Duodenal mucosa (tissue), 2 donors: ENCODE results near the gene CCDC97.
"Not testable (repeated sequence)": the region's sequence is repeated elsewhere in the genome, so short reads cannot be mapped to it uniquely, and the experiment has no call there.

Source experiments
- H3K27ac ChIP-seq: one replicate; pipeline ENCODE4 v1.7.0; 2013; ENCODE audit warnings: low read depth, low read length
- H3K27me3 ChIP-seq, 2 donors: one replicate each; pipeline ENCODE4 v1.7.0; 2013; ENCODE audit warnings: low read length in 2 of 2, control low read depth in 1 of 2; ENCODE audit not compliant: insufficient read depth in 2 of 2, control insufficient read depth in 1 of 2
- H3K36me3 ChIP-seq, 2 donors: one replicate each; pipeline ENCODE4 v1.7.0; 2013; ENCODE audit warnings: low read length in 2 of 2, control low read depth in 1 of 2; ENCODE audit not compliant: insufficient read depth in 2 of 2, control insufficient read depth in 1 of 2
- H3K4me1 ChIP-seq, 2 donors: one replicate each; pipeline ENCODE4 v1.7.0; 2013; ENCODE audit warnings: low read length in 2 of 2, control low read depth in 1 of 2; ENCODE audit not compliant: insufficient read depth in 2 of 2, control insufficient read depth in 1 of 2
- H3K4me3 ChIP-seq, 2 donors: one replicate each; pipeline ENCODE4 v1.7.0; 2013; ENCODE audit warnings: low read length in 2 of 2, low read depth in 1 of 2
- H3K9ac ChIP-seq, 2 donors: one replicate each; pipeline ENCODE4 v1.7.0; 2013; ENCODE audit warnings: low read length in 2 of 2, low read depth in 1 of 2
- H3K9me3 ChIP-seq, 2 donors: one replicate each; pipeline ENCODE4 v1.7.0; 2013; ENCODE audit warnings: low read length in 2 of 2, control low read depth in 1 of 2; ENCODE audit not compliant: control insufficient read depth in 1 of 2

CCDC97 gene

DNA sequence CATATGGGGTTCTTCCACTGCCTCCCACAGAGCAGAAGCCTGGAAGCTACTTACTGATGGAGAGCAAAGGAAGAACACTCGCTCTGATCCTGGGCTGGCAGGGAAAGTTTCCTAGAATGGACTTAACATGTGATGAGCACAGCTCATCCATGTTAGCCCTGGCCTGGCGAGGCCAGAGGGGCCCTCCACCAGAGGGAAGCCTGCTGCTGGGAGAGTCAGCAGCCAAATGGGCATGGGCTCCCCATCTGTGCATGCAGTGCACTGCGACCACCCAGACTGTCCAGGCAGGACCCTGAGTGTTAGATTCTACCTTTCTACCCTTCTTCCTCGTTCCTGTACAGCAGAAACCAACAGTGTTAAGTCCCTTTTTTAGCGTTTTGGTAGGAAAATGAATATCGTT lies 36.9 kb upstream of the CCDC97 start:
- Histone ChIP-seq H3K4me3 (no peak overlapping the region), H3K4me1 (no peaks in the 10 kb centered on the region), H3K27me3 (no peaks in the 10 kb centered on the region), H3K36me3 (peaks cover 64 to 96% of the 10 kb centered on the region in 2 donors), H3K9me3 (no peaks in the 10 kb centered on the region), H3K27ac (no peak overlapping the region), H3K9ac (no peak overlapping the region)

DNA sequence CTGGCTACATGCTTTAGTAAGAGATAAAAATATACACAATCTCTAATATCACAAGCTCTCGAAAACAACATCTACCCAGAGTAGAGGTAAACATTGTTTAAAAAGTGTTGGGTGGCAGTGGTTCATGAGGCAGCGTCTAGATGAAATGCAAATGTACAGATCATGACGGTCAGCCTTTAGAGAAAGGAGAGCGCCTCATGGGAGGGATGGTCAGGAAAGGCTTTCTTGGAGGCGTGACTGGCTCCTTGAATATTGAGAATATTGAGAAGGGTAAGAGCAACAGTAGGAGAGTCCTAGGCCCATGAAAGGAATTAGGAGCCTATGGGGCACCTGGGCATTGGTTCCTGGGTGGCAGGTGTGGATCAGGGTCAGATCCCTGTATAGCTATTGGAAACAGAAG lies 35.2 kb upstream of the CCDC97 start:
- no peak overlapping the region for H3K9ac ChIP-seq
- no peaks in the 10 kb centered on the region for H3K9me3 ChIP-seq
- H3K27me3 ChIP-seq = no peaks in the 10 kb centered on the region
- no peak overlapping the region for H3K27ac ChIP-seq
- no peak overlapping the region for H3K4me3 ChIP-seq
- H3K4me1 ChIP-seq = no peaks in the 10 kb centered on the region
- H3K36me3 ChIP-seq = peaks cover 64 to 95% of the 10 kb centered on the region in 2 donors

DNA sequence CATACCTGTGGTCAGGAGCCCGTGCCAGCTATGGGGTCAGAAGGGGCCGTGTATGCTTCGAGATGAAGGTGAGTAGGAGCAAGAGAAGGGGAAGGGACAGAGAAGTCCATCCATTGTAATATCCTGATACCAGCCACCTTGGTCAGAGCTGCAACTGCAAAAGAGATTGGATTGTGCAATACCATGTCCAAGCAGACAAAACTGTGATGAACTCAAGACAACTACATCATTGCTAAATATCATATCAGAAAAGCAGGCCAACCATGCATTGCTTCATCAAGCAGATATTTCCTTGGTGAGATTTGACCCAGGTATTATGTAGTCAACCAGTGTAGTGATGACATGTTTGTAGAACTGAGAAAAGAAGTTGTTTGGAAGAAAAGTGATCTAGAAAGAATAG lies 33.7 kb upstream of the CCDC97 start:
- H3K36me3 ChIP-seq = peaks cover 71 to 98% of the 10 kb centered on the region in 2 donors
- no peaks in the 10 kb centered on the region for H3K27me3 ChIP-seq
- H3K9ac ChIP-seq = no peak overlapping the region
- H3K4me1 ChIP-seq = no peaks in the 10 kb centered on the region
- no peak overlapping the region for H3K27ac ChIP-seq
- H3K9me3 ChIP-seq = no peaks in the 10 kb centered on the region
- no peak overlapping the region for H3K4me3 ChIP-seq

DNA sequence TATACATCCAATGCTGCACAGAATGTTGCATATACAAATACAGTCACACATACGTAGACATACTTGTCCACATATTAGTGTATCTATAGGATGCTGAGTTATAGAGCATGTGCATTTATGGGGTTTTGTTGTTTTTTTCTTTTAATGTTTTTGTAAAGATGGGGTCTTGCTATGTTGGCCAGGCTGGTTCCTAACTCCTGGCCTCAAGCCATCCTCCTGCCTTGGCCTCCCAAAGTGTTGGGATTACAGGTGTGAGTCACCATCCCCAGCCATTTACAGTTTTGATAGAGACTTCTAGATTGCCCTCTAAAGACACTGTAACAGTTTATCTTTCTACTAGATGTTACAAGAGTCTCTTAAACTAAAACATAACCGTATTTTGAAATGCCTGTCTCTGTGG lies 31.5 kb upstream of the CCDC97 start:
- Histone ChIP-seq H3K4me1 (no peaks in the 10 kb centered on the region), H3K27ac (no peak overlapping the region), H3K9ac (no peak overlapping the region), H3K4me3 (no peak overlapping the region), H3K27me3 (no peaks in the 10 kb centered on the region), H3K36me3 (peaks cover 56 to 92% of the 10 kb centered on the region in 2 donors), H3K9me3 (no peaks in the 10 kb centered on the region)

DNA sequence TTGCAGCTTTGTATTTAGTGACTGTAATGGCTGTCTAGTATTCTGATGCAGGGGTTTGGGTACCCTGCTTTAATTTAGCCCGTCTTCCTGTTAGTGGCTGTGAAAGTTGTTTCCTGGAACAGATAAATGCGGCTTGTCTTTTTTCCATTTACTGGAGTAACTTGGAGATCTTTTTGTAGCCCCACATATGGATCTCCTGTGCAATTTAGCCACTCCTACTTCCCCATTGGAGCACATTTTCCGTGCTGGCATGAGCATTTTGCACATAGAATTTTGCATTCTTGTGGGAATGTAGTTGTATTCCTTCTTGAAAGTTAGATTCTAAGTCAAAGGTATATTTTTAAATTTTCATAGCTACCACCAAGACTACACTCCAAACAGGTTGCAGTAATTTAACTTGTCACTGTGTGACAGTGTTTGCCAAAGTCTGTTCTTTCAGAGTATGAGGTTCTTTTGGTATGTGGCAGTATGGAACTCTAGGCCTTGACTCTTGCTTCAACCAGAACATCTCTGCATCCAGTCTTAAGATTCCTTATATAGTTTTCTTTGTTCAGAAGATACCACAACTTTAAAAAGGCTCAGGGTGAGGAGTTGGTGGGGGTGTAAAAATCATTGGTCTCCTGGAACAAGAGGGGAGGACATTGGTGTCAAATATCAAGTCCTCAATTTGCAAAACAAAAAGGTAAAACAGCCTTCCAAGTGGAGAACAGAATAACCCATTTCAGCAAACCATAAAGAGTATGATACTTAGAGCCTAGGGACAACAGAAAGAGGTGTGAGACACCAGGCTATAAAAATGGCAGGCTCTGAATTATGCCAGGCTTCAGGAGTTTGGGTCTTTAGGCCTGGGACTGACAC lies 21.1 kb upstream of the CCDC97 start:
- Histone ChIP-seq H3K9me3 (no peaks in the 10 kb centered on the region), H3K27ac (no peak overlapping the region), H3K4me1 (no peaks in the 10 kb centered on the region), H3K4me3 (no peak overlapping the region), H3K27me3 (no peaks in the 10 kb centered on the region), H3K9ac (no peak overlapping the region), H3K36me3 (peaks cover 48 to 92% of the 10 kb centered on the region in 2 donors)

DNA sequence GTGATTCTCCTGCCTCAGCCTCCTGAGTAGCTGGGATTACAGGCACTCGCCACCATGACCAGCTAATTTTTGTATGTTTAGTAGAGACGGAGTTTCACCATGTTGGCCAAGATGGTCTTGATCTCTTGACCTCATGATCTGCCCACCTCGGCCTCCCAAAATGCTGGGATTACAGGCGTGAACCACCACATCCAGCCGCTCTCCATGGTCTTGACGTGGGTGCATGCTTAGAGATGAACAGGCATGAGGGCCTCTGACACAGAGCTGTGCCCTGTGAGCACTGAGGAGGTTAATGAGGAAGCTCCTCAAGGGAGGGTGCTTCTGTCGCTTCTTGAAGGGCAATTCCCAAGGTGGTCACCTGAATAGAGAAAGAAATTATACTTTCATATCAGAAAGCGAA lies 20.2 kb upstream of the CCDC97 start:
- H3K9me3 ChIP-seq, H3K9ac ChIP-seq, H3K4me1 ChIP-seq, H3K27ac ChIP-seq, H3K27me3 ChIP-seq, H3K4me3 ChIP-seq: not testable (repeated sequence)
- H3K36me3 ChIP-seq = peaks cover 55 to 93% of the 10 kb centered on the region in 2 donors

DNA sequence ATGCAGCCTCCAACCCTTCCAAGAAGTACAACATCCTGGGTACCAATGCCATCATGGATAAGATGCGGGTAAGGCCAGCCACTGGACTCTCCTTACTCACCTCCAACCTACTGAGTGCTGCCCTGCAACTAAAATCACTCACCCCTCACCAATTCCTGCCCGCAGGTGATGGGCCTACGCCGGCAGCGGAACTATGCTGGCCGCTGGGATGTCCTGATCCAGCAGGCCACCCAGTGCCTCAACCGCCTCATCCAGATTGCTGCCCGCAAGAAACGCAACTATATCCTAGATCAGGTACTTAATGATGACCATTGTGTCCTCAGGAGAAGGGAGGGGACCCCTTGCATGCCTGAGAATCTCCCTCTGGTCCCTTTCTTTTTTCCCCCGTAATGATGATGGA lies 15.6 kb upstream of the CCDC97 start:
- peaks cover 43 to 44% of the 10 kb centered on the region in 2 donors for H3K4me1 ChIP-seq
- no peak overlapping the region for H3K27ac ChIP-seq
- H3K9me3 ChIP-seq = no peaks in the 10 kb centered on the region
- H3K36me3 ChIP-seq = peaks cover 73 to 89% of the 10 kb centered on the region in 2 donors
- no peak overlapping the region for H3K9ac ChIP-seq
- no peaks in the 10 kb centered on the region for H3K27me3 ChIP-seq
- H3K4me3 ChIP-seq = no peak overlapping the region

DNA sequence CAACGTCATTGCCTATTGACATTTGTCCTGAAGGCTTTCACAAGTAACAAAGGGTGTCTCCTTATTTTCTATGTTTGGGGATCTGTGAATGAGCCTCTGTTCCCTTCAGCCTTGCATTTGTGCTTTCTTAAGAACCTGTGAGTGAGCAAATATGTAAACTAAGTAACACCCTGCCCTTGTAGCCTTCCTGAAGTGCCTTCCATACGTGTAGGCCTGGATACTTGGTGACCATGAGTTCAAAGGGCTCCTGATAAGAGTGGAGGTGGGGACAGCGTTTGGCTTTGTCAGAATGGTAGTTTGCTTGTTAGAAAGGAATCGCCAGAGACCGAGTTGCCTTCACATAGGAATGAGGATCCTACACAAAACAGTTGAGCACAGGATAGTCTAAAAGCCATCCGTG lies 14.5 kb upstream of the CCDC97 start:
- Histone ChIP-seq H3K9ac (no peak overlapping the region), H3K4me1 (peaks cover 50 to 52% of the 10 kb centered on the region in 2 donors)

DNA sequence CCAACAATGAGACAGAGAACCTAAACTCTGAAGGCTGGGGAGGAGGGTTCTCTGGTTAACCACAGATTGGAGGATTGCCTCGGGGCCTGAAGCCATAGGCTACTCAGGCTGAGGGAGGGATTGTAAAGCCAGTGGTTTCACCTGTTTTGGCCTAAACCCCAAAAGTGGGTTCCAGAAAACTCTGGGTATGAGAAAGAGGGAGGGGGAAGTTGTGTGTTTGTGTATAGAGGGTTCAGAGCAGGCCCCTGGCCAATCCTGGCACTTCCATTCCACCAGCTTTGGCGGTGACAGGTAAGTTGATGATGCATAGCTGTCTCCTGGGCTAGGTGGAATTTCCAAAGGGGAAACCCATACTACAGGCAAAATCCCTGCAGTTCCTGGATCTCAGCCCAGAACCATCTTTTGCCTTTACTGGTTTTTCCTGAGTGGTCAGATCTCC lies 13.5 kb upstream of the CCDC97 start:
- Histone ChIP-seq H3K4me1 (peaks cover 50 to 55% of the 10 kb centered on the region in 2 donors), H3K9ac (peak overlapping the region in 1 of 2 donors; percentile 28), H3K9me3 (no peaks in the 10 kb centered on the region), H3K27ac (peak overlapping the region; percentile 24), H3K27me3 (no peaks in the 10 kb centered on the region), H3K36me3 (peaks cover 81 to 85% of the 10 kb centered on the region in 2 donors), H3K4me3 (no peak overlapping the region)

More for the DNA sequence above, 14.5 kb upstream of the CCDC97 start:
- Histone ChIP-seq H3K27me3 (no peaks in the 10 kb centered on the region), H3K27ac (no peak overlapping the region), H3K9me3 (no peaks in the 10 kb centered on the region), H3K36me3 (peaks cover 74 to 89% of the 10 kb centered on the region in 2 donors), H3K4me3 (no peak overlapping the region)

DNA sequence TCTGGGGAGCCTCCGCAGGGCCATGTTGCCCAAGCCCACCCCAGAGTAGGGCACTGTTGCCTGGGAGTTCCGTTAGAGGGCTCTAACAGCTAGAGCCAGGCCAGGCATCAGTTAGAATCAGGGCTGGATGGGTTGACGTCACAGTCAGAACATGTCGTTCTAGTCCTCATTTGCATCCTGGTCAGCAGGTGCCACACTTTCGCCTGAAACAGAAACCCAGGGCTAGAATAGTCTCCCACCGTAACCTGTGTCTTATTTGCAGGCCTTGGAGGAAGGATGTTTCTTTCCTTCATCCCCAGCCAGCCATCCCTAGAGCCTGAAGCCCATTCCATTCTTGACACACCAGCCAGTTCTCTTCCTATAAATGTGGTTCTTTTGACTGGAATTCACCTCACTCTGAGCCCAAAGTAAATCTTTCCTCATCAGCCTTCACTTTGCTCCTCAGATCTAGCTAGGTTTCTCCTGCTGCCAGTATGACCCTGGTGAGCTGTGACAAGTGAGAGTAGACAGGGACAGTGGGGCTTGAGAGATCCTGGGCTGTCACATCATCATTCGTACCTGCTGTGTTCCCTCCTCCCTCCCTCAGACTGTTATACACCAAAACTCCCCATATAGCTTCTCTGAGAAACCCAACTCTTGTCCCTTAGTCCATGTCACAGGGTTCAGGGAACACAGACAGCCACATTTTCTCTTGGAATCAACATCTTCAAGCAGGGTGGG lies 12.2 kb upstream of the CCDC97 start:
- peak overlapping the region; percentile 59 for H3K27ac ChIP-seq
- peak overlapping the region in 1 of 2 donors; percentile 1 for H3K4me3 ChIP-seq
- H3K9ac ChIP-seq = peak overlapping the region; percentile 35 to 41
- H3K4me1 ChIP-seq = peaks cover 50 to 61% of the 10 kb centered on the region in 2 donors
- H3K9me3 ChIP-seq = no peaks in the 10 kb centered on the region
- H3K27me3 ChIP-seq = no peaks in the 10 kb centered on the region
- peaks cover 72 to 83% of the 10 kb centered on the region in 2 donors for H3K36me3 ChIP-seq
